Hippocampal formation (tissue), 2 donors: ENCODE data around the gene SLC30A2.
A peak's percentile ranks its signal among the peaks of the same experiment; 100 is the strongest.

Source experiments
- DNase-seq, 2 donors: peaks; one replicate each; lab custom pipeline; 2025; lab: John Stamatoyannopoulos, UW

Gene SLC30A2

GRCh38 chr1:26041401-26041800 is 4.5 kb downstream of the SLC30A2 start:
- no peak for DNase-seq

DNA sequence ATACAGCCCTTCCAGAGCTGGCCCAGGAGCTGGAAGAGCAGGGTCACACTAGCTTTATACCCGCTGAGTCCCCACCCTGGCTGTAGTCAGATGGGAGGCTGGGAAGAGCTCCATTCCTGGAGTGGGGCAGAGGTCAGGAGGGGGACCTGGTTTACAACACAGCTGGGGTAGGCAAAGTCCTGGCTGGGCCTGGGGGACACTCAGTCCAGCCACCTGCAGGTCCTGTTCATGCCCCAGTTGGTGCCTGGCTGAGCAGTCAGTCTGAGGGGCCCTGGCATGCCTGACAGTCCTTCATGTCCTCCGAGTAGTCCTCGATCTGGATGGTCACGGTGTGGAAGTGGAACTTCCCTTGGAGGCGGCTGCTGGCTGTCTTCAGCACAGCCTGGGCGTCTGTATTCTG is 7.0 kb downstream of the SLC30A2 start:
- DNase-seq: no peak

DNA sequence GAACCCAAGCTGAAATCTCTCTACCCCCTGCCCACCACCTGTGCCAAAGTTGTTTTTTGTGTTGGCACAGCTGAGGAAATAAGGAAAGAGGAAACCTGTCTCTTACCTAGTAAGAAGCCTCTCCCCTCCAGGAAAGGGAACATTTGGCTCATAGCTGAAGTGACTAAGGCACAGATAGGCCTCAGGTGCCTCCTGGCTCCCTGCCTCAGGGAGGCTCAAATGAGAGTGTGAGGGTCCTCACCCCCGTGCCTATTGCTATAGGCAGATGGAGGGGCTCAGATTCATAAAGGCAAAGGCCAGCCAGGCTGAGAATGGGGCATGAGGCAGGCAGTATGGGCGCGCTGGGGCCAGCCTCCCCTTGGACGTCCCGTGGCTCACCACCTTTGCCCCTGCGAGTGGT is 7.4 kb downstream of the SLC30A2 start:
- no peak for DNase-seq

- DNase-seq: no peak
Observed at GRCh38 chr1:26037904-26038303, 8.0 kb downstream of the SLC30A2 start.

GRCh38 chr1:26036756-26037281 is 9.1 kb downstream of the SLC30A2 start:
- no peak for DNase-seq

GRCh38 chr1:26035959-26036755 is 9.8 kb downstream of the SLC30A2 start:
- peak; percentile 36 to 82 for DNase-seq

DNA sequence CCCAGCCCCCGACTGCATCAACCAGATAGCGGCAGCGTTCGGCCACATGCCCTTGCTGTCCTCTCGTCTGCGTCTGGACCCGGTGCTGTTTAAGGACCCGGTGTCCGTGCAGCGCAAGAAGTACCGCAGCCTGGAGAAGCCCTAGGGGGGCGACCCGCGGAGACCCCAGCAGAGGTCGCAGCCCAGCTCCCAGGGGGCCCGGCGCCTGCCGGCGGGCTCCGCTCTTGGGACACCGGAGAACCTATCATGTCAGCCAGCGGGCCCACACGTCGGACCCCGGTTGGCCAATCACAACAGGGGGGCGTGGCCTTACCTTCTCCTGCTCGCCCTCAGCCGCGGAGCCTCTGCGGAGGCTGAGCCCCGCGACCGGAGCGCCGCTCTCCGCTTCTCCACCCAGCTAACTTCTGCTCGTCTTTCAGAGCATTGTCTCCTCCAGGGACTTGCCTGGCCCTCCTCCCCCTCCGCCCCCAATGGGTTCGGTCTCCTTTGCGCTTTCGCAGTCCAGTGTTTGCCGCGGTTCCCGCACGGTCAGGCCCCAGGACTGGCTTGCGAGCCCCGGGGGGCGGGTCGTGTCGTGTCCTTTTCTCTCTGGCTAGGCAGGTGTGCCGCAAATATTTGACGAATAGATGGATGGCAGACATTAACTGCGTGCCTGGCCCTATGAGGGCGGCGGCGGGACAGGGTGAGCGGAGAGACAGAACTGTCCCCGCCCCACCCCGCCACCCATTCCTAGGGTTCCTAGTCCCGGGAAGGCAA is 10.5 kb downstream of the SLC30A2 start:
- DNase-seq: peak; percentile 84 to 93

DNA sequence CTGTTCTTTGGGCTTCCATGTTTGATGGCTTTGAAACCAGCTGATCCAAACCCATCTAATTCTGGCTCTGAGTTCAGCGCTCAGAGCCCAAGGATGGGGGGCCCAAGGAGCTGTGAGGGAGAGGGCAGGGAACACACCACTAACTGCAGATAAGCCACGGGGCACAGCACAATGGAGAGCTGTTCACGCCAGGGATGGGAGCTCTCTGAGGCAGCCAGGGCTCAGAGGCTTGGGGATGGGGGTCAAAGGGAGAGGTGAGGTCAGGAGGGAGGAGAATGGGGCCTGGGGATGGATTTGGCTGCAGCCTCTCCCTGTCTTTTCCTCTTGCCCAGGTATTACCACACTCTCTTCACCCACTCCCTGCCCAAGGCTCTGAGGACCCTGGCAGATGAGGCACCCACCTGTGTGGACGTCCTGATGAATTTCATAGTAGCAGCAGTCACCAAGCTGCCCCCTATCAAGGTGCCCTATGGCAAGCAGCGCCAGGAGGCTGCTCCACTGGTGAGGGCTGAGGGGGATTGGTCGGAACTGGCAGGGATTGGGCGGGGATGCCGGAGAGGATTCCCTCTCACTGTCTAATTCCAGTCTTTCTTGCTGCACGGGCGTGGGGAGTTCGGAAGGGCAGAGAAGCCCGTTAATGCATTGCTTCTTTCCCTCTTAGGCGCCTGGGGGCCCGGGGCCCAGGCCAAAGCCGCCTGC is 11.3 kb downstream of the SLC30A2 start:
- DNase-seq: no peak

DNA sequence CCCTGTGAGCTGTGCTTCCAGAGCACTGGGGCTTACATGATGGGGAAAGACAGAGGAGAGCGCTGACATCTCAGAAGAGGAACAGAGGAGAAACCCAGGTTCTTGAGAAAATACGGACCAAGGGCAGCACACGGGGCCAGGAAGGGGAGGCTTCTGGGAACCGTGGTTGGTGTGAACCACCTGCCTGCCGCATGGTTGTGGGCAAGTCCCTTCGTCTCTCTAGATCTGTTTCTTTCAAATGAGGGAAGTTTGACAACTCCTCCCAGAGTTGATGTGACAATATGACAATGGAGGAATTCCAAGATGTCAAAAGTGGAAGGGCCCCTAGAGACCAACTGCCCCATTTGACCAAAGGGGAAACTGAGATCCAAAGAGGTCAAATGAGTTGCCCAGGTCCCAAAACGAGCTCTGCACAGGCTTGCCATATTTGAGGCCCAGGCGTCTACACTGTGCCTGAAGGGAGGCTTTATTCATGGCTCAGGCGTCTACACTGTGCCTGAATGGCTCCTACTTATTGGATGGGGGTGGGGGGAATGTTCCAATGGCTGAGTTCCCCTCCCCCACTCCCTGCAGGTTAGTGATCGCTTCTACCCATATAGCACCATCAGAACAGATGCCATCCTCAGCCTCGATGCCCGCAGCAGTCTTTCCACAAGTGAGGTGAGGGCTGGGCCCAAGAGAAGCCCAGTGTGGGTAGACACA is 13.1 kb downstream of the SLC30A2 start:
- DNase-seq: no peak

GRCh38 chr1:26031611-26032220 is 14.2 kb downstream of the SLC30A2 start:
- no peak for DNase-seq

DNA sequence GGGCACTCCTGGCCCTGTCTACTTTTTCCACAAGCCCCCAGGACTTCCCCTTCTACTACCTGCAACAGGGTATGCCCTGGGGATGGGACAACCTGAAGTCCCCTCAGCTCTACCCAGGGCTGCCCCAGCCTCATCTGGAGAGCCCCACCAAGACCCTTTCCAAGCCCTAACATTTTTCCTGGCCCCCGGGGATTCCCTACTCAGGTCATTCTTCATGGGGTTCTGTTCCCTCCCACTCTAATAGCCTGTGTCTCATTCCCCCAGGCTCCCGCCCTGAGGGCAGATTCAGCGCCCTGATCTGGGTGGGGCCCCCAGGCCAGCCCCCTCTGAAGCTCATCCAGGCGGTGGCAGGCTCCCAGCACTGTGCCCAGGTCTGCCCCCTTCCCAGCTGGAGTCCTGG is 14.7 kb downstream of the SLC30A2 start:
- DNase-seq: no peak

DNA sequence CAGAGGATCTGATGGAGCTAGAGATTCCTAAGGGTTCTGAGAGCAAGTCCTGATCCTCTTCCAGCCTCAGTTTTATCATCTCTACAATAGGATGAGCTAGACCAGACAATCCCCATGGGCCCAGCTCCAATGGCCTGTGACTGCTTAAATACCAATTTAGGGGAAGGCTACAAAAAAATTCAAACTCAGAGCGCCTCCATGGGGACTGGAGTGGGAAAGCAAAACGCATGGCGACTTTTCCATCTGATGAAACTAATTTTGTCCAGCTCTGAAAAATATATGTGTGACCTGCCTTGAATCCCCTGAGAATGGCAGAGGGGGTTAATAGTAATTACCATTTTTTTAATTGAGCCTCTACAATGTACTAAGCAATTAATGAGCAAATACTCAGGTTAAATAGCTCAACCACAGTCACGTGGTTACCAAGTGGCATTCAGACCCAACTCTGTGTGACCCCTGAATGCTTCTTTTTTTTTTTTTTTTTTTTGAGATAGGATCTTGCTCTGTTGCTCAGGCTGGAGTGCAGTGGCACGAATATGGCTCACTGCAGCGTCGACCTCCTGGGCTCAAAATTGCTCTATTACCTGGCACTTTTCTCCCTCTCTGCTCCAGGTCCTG is 15.9 kb downstream of the SLC30A2 start:
- no peak for DNase-seq

- DNase-seq: no peak
Observed at GRCh38 chr1:26029054-26029863, 16.7 kb downstream of the SLC30A2 start.

DNA sequence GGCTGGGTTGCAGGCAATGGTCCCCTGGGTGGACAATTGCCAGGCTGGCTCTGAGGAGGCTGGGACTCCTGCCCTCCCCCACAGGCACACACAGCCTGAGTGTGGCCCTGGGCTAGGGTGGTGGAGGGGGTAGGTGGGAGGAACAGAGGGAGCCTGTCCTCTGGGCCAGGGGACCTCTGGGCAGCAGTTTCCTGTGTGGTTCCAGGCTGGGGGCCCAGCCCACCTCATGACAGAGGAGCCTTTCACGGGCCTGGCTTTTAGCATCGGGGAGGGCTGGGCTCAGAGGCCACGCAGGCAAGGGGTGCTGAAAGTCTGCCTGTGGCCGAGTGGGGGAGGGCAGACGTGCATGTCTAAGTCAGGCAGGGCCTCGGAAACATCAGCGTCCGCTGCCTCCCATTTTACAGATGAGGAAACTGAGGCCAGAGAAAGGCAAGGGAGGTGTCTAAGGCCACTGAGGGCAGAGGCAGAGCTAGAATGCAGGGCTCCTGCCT is 17.4 kb downstream of the SLC30A2 start:
- DNase-seq: no peak

DNA sequence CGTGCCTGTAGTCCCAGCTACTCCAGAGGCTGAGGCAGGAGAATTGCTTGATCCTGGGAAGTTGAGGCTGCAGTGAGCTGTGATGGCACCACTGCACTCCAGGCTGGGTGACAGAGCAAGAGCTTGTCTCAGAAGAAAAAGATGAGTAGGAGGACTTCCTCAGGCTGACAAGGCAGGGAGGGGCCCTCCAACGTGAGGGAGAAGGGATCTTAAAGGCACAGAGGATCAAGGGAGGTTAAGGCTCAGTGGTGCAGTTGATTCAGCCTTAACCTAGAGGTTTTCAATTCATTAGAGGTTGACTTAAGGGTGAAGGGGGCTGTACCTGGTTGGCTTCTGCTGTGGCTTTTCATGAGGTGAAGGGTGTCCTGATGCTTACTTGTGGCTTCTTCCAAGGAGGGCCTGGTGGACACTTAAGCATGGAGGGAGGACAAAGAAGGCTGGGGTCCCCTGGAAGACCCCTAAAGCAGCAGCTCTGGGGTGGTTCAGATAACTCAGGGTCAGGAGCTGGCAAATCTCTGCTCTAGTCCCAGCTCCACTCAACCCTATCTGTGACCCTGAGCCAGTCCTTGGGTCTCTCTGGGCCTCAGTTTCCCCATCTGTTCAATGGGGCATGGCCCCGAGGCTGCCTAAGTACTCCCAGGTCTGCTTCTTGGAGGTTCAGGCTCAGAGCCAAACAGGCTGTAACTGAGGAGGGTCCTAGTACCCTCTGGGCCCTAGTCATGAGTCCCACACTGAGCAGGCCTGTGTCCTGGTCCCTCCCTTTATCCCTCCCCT is 18.0 kb downstream of the SLC30A2 start:
- no peak for DNase-seq

GRCh38 chr1:26025517-26025916 is 20.4 kb downstream of the SLC30A2 start:
- no peak for DNase-seq

GRCh38 chr1:26025060-26025459 is 20.9 kb downstream of the SLC30A2 start:
- peak in 1 of 2 donors; percentile 18 for DNase-seq

GRCh38 chr1:26023826-26024225 is 22.1 kb downstream of the SLC30A2 start:
- DNase-seq: no peak

GRCh38 chr1:26023009-26023408 is 22.9 kb downstream of the SLC30A2 start:
- DNase-seq: no peak
